GM12878 (cell line): Measurements from ENCODE around the gene TRIM69.

Source experiments
- CTCF ChIP-seq, 3 experiments: IDR thresholded peaks in 2 of 3; conservative IDR thresholded peaks in 1 of 3; 2 replicates each; pipeline ENCODE4 v1.5.1; 2011; ENCODE audit warnings: low read depth in 3 of 3, low read length in 3 of 3, mild to moderate bottlenecking in 3 of 3, control low read depth in 2 of 3, moderate library complexity in 2 of 3, inconsistent platforms in 1 of 3, mixed read lengths in 1 of 3; ENCODE audit not compliant: control insufficient read depth in 2 of 3, insufficient read depth in 1 of 3; ENCODE audit errors: extremely low read depth in 1 of 3
- IKZF1 ChIP-seq: fragments of 450-650 bp; conservative IDR thresholded peaks from 2 replicates; pipeline ENCODE4 v1.6.1; 2017; ENCODE audit warnings: antibody characterized with exemption, mild to moderate bottlenecking
- MAX ChIP-seq: IDR thresholded peaks from 2 replicates; pipeline ENCODE4 v1.6.1; 2012; ENCODE audit warnings: low read depth, low read length, improper control_type of control experiment
- POLR2AphosphoS5 ChIP-seq: IDR thresholded peaks from 2 replicates; pipeline ENCODE4 v1.6.1; 2011; ENCODE audit warnings: mild to moderate bottlenecking, low read length, inconsistent platforms
- SUZ12 ChIP-seq: fragments of 200-600 bp; sonication (generic); IDR thresholded peaks from one replicate; pipeline ENCODE4 v1.6.1; 2018; ENCODE audit warnings: antibody characterized with exemption, mild to moderate bottlenecking; ENCODE audit not compliant: unreplicated experiment

- TF ChIP-seq SUZ12 (no peak), IKZF1 (no peak), CTCF (IDR thresholded peaks at IDR 0.05 in 2 of 3, conservative IDR thresholded peaks at IDR 0.05 in 1 of 3; ENCODE audit: control insufficient read depth in 2 of 3, extremely low read depth in 1 of 3, insufficient read depth in 1 of 3, low read depth in 3 of 3, low read length in 3 of 3) (no peak), POLR2AphosphoS5 (no peak), MAX (no peak)
Measured at GRCh38 chr15:44706401-44706800, 29.9 kb upstream of the TRIM69 start.
